ENCODE data around the gene DMAP1.

DNA sequence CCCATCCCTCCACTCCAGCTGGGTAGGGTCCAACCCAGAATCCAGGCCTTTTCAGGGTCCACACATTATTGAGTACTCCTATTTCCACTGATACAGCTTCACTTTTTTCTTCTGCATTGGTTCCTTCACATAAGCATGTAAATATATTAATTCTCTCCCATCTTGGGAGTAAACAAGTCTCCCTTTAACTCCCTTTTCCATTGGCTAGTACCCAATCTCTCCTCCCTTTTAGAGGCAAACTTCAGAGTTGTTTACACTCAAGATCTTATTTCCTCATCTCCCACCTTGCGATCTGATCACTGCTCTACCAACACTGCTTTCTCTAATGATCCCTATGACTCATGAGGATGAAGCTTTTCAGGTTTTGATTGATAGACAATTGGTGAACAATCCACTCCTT is 20.3 kb downstream of the DMAP1 start:
- TF ChIP-seq CTCF (IDR thresholded peaks at IDR 0.05; ENCODE audit: low read length) (no peak), EZH2 (optimal IDR thresholded peaks at IDR 0.05; ENCODE audit: low read depth, low read length) (no peak), EZH2phosphoT487 (IDR thresholded peaks at IDR 0.05; ENCODE audit: low read length) (no peak)

Measured in MM.1S (cell line).